Type B pancreatic cell (in vitro differentiated cells): ENCODE results near the gene DLEC1. TPM values are rescaled to one million over a fixed set of nuclear protein-coding genes. Genes with fewer than 3 reads are reported as not detected.

Source experiments
- DNase-seq: peaks from one replicate; pipeline ENCODE4 v3.0.0; 2021; ENCODE audit warnings: mixed read lengths; ENCODE audit not compliant: unreplicated experiment; ENCODE audit errors: extremely low spot score
- H3K27ac Mint-ChIP-seq: 2 replicates; pipeline ENCODE4 v1.8.0; 2021; ENCODE audit warnings: mild to moderate bottlenecking, mixed read lengths
- H3K27me3 Mint-ChIP-seq: 2 replicates; pipeline ENCODE4 v1.8.0; 2021; ENCODE audit warnings: mixed read lengths
- H3K36me3 Mint-ChIP-seq: 2 replicates; pipeline ENCODE4 v1.8.0; 2021; ENCODE audit warnings: mixed read lengths
- H3K4me1 Mint-ChIP-seq: one replicate; pipeline ENCODE4 v1.8.0; 2021; ENCODE audit warnings: mixed read lengths; ENCODE audit not compliant: unreplicated experiment
- H3K4me3 Mint-ChIP-seq: 2 replicates; pipeline ENCODE4 v1.8.0; 2021; ENCODE audit warnings: mild to moderate bottlenecking, mixed read lengths
- H3K9me3 Mint-ChIP-seq: 2 replicates; pipeline ENCODE4 v1.8.0; 2021; ENCODE audit warnings: mixed read lengths
- total RNA-seq: library from RNA; stranded (reverse); gene quantifications from 2 replicates; pipeline ENCODE4 v1.2.1, GENCODE V29; 2021; ENCODE audit warnings: low replicate concordance
- TF ChIP-seq, protein P1 (sequence below): fragments of 200-600 bp; sonication (generic); conservative IDR thresholded peaks from 2 replicates; pipeline ENCODE4 v1.5.0; 2021; ENCODE audit warnings: antibody characterized with exemption, mild to moderate bottlenecking

The DLEC1 gene
- total RNA-seq, 1 donor from 2014 or later: 3.2 TPM

DNA sequence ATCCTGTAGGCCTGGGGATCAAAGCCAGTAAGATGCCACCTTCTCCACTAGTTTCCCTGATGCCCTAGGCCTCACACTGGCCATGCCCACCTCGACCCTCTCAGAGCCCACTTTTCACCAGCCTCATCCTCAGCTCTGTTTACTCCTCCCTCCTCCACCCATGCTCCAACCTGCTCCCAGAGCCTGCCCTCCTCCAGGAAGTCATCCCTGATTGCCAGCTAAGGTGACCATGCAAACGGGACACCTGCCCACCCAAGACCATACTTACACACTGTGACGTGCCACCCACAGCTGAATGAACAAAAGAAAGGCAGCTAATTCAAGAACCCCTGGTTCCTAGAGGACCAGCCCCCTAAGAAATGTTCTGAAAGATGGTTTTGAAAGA, 18.7 kb upstream of the DLEC1 start:
- Mint-ChIP-seq H3K4me1 (peaks cover 5% of the 10 kb centered on the region), H3K4me3 (no peak overlapping the region), H3K9me3 (peaks cover 2% of the 10 kb centered on the region), H3K27me3 (no peaks in the 10 kb centered on the region), H3K36me3 (peaks cover 18% of the 10 kb centered on the region), H3K27ac (no peak overlapping the region)
- DNase-seq: no peak
- TF ChIP-seq, protein P1, sequence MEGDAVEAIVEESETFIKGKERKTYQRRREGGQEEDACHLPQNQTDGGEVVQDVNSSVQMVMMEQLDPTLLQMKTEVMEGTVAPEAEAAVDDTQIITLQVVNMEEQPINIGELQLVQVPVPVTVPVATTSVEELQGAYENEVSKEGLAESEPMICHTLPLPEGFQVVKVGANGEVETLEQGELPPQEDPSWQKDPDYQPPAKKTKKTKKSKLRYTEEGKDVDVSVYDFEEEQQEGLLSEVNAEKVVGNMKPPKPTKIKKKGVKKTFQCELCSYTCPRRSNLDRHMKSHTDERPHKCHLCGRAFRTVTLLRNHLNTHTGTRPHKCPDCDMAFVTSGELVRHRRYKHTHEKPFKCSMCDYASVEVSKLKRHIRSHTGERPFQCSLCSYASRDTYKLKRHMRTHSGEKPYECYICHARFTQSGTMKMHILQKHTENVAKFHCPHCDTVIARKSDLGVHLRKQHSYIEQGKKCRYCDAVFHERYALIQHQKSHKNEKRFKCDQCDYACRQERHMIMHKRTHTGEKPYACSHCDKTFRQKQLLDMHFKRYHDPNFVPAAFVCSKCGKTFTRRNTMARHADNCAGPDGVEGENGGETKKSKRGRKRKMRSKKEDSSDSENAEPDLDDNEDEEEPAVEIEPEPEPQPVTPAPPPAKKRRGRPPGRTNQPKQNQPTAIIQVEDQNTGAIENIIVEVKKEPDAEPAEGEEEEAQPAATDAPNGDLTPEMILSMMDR: no peak

DNA sequence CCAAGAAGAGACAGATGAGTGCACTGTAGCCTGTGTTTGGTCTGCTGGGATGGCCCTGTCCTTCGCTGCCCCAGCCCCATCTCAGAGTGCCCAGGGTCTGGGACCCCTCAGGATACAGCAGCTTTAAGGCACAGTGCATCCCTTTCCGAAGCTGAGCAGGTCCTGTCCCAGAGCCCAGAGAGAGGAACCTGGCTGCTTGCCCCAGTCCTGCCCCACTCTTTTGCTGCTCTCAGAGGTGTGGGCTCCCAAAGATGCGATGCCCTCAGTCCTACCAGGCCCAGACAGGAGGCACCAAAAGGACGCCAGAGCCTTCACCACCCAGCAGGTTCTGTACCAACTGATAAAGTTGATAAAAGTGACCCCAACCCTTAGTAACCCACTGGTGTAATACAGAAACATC, 17.8 kb upstream of the DLEC1 start:
- Mint-ChIP-seq H3K9me3 (no peaks in the 10 kb centered on the region), H3K4me3 (no peak overlapping the region), H3K27ac (no peak overlapping the region), H3K4me1 (peaks cover 11% of the 10 kb centered on the region), H3K27me3 (no peaks in the 10 kb centered on the region), H3K36me3 (peaks cover 11% of the 10 kb centered on the region)
- no peak for DNase-seq
- TF ChIP-seq, protein P1: no peak

DNA sequence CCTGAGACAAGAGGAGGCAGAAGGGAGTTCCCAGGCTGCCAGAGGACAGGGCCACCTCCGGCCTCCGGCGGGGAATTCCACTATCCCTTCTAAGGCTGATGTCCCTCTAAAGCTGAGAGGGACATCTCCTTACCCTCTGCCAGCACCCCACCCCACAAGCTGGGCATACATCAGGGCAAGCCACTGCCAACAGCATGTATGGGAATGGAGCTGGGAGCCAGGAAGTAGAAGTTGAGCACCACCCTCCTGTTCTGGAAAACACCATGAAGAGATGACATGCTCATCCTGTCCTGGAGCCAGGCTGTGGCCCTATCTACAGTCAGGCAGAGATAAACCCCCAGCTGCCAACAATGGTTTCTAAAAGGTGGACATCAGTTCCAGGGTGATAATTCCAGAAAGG, 16.7 kb upstream of the DLEC1 start:
- Mint-ChIP-seq H3K36me3 (peaks cover 4% of the 10 kb centered on the region), H3K4me3 (no peak overlapping the region), H3K9me3 (no peaks in the 10 kb centered on the region), H3K27ac (no peak overlapping the region), H3K27me3 (no peaks in the 10 kb centered on the region), H3K4me1 (peaks cover 11% of the 10 kb centered on the region)
- no peak for DNase-seq
- TF ChIP-seq, protein P1: no peak

DNA sequence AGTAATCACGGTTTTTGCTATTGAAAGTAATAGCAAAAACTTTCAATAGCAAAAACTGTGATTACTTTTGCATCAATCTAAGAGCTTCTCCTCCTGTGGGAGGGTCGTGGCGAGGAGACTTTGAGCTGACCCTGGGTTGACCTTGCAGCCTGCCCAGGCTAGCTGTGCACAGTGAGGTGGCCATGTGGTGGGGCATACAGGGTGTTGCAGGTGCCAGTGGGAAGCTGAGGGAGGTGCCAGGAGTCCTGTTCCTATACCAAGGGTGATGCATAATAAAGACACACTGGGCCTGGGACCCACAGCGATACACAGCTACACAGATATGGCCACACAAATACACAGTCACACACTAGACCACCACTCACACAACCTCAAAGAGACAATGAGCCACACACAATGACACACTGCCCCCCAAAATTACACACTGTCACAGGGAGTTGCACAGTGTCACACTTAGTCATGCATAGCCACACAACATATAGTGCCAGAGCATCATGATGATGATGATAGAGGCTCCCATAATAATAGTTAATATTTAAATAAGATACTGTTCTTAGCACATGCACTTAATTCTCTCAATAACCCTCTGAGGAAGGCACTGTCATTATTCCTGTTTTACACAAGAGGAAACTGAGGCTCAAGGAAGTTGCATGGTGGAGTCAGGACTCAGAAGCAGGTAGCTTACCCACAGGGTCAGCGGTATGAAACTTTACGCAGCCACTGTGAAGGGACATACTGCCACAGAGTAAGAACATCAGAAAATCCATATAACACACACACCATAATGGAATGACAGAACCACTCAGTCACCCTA, 15.9 kb upstream of the DLEC1 start:
- H3K9me3 Mint-ChIP-seq: no peaks in the 10 kb centered on the region
- TF ChIP-seq, protein P1: no peak

DNA sequence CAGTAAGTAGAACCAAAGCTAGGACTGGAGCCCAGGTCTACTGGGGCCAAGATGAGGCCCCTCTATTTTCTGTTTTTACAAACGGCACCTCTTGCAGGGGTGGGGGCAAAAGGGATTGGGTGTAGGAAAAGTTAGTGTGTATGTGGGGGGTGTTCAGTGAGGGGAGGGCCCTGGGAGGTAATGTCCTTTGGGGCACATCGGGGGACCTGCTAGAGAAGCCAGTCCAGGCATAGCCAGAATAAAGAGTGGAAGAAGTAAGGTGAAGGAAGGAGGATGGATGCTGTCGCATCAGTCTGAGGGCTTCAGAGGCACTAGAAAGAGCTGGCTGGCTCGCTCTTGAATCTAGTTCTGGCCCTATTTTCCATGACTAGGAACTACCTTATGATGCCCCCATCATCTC, 12.2 kb upstream of the DLEC1 start:
- H3K4me3 Mint-ChIP-seq: peak overlapping the region; percentile 84
- H3K36me3 Mint-ChIP-seq: no peaks in the 10 kb centered on the region
- no peak for DNase-seq
- TF ChIP-seq, protein P1: no peak
- H3K27ac Mint-ChIP-seq: no peak overlapping the region
- peaks cover 8% of the 10 kb centered on the region for H3K27me3 Mint-ChIP-seq
- no peaks in the 10 kb centered on the region for H3K9me3 Mint-ChIP-seq
- peaks cover 17% of the 10 kb centered on the region for H3K4me1 Mint-ChIP-seq

More for the DNA sequence above, 15.9 kb upstream of the DLEC1 start:
- H3K4me1 Mint-ChIP-seq: peaks cover 11% of the 10 kb centered on the region
- peak overlapping the region; percentile 92 for H3K27ac Mint-ChIP-seq
- DNase-seq: no peak
- peaks cover 4% of the 10 kb centered on the region for H3K36me3 Mint-ChIP-seq
- H3K27me3 Mint-ChIP-seq: no peaks in the 10 kb centered on the region
- peak overlapping the region; percentile 98 for H3K4me3 Mint-ChIP-seq
